ENCODE data around the gene PPP1R2C.

GRCh38 chrX:42740456-42740855, 37.5 kb downstream of the PPP1R2C start:
- no peak for TF ChIP-seq CTCF (IDR thresholded peaks at IDR 0.05)
- no peak for TF ChIP-seq POLR2A (IDR thresholded peaks at IDR 0.05)
- no peak for TF ChIP-seq EP300 (IDR thresholded peaks at IDR 0.05)

Data from tibial nerve (tissue), 4 donors.